Measurements from ENCODE around the gene KIAA0753. TPM values are rescaled to one million over a fixed set of nuclear protein-coding genes. Genes with fewer than 3 reads are reported as not detected.

KIAA0753 gene
- total RNA-seq, 4 donors from 2014 or later, result 33.9 to 58.8 (median 40.2) TPM

GRCh38 chr17:6558932-6559752 lies 81.4 kb downstream of the KIAA0753 start:
- no peak for ATAC-seq
- TF ChIP-seq CTCF (IDR thresholded peaks at IDR 0.05) (no peak), POLR2AphosphoS5 (IDR thresholded peaks at IDR 0.05) (no peak), POLR2A (IDR thresholded peaks at IDR 0.05) (no peak), EP300 (IDR thresholded peaks at IDR 0.05) (no peak)
- peak overlapping the region in 3 of 4 donors; percentile 15 to 49 (median 45) for H3K27ac ChIP-seq

GRCh38 chr17:6558276-6558675 lies 82.2 kb downstream of the KIAA0753 start:
- TF ChIP-seq EP300 (IDR thresholded peaks at IDR 0.05) (no peak), POLR2A (IDR thresholded peaks at IDR 0.05) (no peak), POLR2AphosphoS5 (IDR thresholded peaks at IDR 0.05) (no peak), CTCF (IDR thresholded peaks at IDR 0.05) (no peak)
- Histone ChIP-seq H3K27ac (peak overlapping the region in 3 of 4 donors; percentile 15 to 91 (median 49)), H3K4me1 (peaks cover 0 to 49% (median 11%) of the 10 kb centered on the region in 3 donors), H3K36me3 (no peaks in the 10 kb centered on the region), H3K4me3 (no peak overlapping the region), H3K9me3 (no peaks in the 10 kb centered on the region), H3K27me3 (peaks cover 13% of the 10 kb centered on the region)
- ATAC-seq, result no peak
- WGBS, 2 donors (ENCODE audit: low coverage in 1 of 2), result 91 to 100% methylated on average over 1 to 4 of the region's 6 CpGs

More at GRCh38 chr17:6558932-6559752, 81.4 kb downstream of the KIAA0753 start:
- Histone ChIP-seq H3K4me3 (no peak overlapping the region), H3K9me3 (no peaks in the 10 kb centered on the region), H3K4me1 (peaks cover 0 to 40% (median 11%) of the 10 kb centered on the region in 3 donors), H3K27me3 (peaks cover 11% of the 10 kb centered on the region), H3K36me3 (no peaks in the 10 kb centered on the region)
- 74% methylated on average over 10 of the region's 11 CpGs; no CpG with 5 or more reads in 1 of the 2 donors for WGBS, 2 donors (ENCODE audit: low coverage in 1 of 2)

- Histone ChIP-seq H3K27ac (peak overlapping the region; percentile 85 to 94 (median 90)), H3K36me3 (no peaks in the 10 kb centered on the region), H3K9me3 (no peaks in the 10 kb centered on the region), H3K4me3 (peak overlapping the region; percentile 52 to 87), H3K4me1 (peaks cover 0 to 61% (median 18%) of the 10 kb centered on the region in 3 donors), H3K27me3 (peaks cover 16% of the 10 kb centered on the region)
- 7 to 8% methylated on average over 2 to 4 of the region's 9 CpGs for WGBS, 2 donors (ENCODE audit: low coverage in 1 of 2)
- TF ChIP-seq POLR2A (IDR thresholded peaks at IDR 0.05) (no peak), CTCF (IDR thresholded peaks at IDR 0.05) (no peak), POLR2AphosphoS5 (IDR thresholded peaks at IDR 0.05) (no peak), EP300 (IDR thresholded peaks at IDR 0.05) (no peak)
- ATAC-seq, result no peak
Observed at GRCh38 chr17:6557040-6557438, 83.5 kb downstream of the KIAA0753 start.

GRCh38 chr17:6556121-6557039 lies 84.1 kb downstream of the KIAA0753 start, which contains the start of gene PITPNM3:
Gene PITPNM3 (minus strand): TSS chr17:6556555. CDS start chr17:6556406, 149 bp downstream.
- WGBS, 2 donors (ENCODE audit: low coverage in 1 of 2), result 4 to 14% methylated on average over 7 to 10 of the region's 122 CpGs
- ATAC-seq, result peak; percentile 65
- Histone ChIP-seq H3K9me3 (no peaks in the 10 kb centered on the region), H3K27ac (peak within 1 kb of the TSS; percentile 87 to 94 (median 90)), H3K4me1 (peaks cover 0 to 68% (median 21%) of the 10 kb centered on the region in 3 donors), H3K36me3 (no peaks in the 10 kb centered on the region), H3K4me3 (peak within 1 kb of the TSS; percentile 75 to 87), H3K27me3 (peaks cover 16% of the 10 kb centered on the region)
- TF ChIP-seq POLR2AphosphoS5 (IDR thresholded peaks at IDR 0.05) (no peak), POLR2A (IDR thresholded peaks at IDR 0.05) (peak; percentile 4 to 22)

Data from gastroesophageal sphincter (tissue), 4 donors.